NOMO-1 (cell line): ENCODE data around the gene HIVEP2.

Experiments used
- DNase-seq, 2 experiments: peaks; one replicate each; lab custom pipeline; 2025; ENCODE audit not compliant: unreplicated experiment in 2 of 2; lab: John Stamatoyannopoulos, UW

Gene HIVEP2

DNA sequence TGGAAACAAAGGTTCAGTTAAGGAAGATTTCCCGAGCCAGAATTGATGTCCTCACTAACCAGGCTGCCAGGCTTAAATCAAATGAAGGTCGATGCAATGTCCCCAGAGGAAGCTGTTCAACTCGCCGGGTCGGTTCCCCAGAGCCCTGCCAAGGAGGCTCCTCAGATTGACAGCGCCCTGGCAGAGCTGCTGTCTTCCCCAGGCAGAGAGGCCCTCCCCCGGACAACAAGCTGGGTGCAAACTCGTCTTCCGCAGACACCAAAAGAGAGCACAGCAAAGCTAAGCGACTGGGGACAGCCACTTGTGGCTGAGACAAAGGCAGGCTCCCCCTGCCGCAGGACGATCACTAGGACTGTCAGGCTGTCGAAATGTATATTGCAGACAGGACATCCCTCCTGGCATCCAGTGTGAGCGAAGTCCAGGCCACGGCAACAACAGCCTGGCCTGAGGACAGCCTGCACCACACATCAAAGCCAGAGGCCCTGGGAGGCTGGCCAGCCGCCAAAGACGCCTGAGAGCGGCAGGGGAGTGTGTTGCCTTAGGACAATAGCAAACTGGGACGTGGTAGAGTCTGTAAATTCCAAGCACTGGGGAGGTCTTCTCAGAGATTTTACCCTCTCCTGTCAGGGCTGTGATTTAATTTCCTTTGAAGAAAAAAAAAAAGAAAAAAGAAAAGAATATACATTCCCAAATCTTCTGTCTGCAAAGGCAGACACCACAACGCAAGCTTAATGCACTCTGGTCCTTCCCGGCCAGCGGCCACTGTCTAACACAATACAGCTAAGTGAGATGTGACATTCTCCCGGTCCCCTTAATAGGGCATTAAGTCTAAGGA lies 99.1 kb downstream of the HIVEP2 start:
- no peak for DNase-seq

DNA sequence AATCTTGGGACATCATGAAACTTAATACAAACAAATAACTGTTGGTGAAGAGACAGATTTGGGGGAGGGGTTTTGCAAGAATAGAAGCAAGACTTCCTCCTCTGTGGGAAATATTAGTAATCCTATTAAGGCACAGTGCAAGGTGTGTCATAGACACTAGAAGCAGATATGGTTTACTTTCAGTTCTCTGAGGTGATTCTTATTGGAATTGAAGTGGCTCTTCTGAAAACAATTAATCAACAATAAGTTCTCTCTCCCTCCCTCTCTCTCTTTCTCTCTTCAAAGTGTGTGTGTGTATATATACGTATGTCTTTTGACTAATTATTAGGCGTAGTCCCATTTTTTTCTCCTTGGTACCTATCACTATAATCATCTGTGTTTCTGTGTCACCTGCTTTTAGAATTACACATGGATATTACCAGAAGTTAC lies 99.8 kb downstream of the HIVEP2 start:
- no peak for DNase-seq

DNA sequence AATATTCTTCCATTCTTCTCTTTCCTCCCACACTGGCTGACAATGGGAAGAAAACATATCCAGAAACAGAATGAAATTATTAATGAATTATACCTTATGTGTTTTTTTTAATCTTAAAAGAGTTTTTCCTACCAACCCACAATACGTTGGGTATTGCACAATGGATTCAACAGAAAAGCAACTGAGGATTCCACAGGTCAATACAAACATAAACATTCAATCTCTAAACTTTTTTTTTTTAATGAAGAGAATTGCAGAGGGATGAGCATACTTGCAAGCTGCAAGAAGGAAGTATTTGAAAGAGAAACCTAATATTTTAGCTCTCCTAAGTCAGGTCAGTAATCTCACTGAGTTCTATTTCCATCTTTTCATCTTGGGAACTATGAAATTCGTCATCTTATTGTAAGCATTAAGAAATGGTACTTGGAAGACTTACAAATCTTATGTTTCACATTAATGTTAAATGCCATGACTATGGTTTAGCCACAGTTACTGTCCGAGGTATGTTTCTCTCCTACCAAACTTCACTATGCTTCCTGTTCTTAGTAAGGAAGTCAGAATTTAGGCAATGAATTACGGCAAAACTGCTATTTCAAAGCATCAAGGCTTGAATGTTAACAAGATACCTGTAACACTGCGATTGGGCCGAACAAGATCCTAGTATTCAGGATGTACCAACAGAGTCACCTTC lies 100.8 kb downstream of the HIVEP2 start:
- no peak for DNase-seq

DNA sequence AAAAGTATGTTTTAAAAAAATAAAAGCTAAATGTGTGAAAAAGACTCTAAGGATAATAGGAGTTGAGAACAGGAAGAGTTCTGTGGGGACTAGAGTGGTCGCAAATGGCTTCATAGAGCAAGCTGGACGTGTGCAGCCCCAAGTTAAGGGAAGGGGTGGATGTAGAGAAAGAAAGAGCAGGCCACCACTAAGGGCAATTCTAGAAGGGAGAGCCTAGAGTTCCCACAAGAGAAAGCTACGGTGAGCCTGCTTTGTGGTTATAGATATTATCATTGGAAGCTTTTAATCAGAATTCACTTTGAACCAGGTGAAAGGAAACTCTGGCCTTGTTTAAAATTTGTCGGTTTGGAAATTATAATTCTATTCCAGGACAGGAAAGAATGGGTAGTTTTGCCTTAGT lies 101.6 kb downstream of the HIVEP2 start:
- DNase-seq = no peak

- no peak for DNase-seq
Observed at GRCh38 chr6:142842418-142843261, 102.3 kb downstream of the HIVEP2 start.

- DNase-seq = no peak
Observed at GRCh38 chr6:142841915-142842314, 103.1 kb downstream of the HIVEP2 start.

DNA sequence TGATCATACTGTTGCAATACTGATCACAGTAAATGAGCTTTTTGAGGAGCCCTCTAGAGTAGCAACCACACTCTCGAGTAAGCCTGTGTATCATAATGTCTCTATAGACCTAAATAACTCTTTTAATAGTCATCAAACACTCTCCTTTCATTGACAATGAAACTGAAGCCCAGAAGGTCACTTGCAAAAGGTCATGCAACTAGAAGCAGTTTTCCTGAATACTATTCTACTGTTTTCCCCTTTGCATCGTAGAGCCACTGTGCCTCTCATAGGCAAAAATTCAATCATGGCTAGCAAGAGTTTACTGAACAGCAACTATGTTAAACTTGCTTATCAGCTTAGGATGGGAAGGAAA lies 105.3 kb downstream of the HIVEP2 start:
- DNase-seq = no peak

GRCh38 chr6:142838821-142839685 lies 105.9 kb downstream of the HIVEP2 start:
- DNase-seq = no peak

DNA sequence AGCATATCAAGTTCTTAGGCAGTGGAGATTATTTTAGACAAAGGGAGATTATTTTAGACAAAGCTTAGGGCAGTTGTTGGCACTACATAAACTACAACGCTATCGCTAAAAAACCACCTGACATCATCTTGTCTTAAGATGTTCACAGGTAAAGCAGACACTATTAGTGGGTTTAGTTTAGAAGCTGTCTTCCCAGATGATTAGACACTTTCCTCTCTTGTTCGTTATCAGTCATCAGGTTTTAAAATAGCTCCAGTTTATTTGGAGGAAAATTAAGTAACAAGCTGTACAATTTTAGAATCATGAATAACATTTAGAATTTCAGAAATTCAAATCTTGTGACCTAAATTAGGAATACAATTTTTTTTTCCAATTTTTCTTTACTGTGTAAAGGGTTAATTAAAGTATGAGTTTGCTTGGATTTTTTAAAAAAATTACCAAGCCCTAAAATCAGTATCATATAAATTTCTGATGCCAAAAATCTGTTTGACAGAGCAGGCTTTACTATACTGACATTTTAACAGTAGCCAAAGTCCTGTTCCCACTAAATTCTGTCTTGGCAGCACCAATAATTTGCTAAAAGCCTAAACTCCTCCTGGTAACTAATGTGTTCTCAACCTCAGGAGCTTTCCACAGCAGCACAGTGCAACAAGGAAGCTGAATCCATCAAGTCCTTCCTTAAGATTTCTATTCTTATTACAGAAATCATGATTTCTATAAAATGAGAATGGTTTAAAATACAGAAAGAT lies 109.0 kb downstream of the HIVEP2 start:
- DNase-seq = no peak

DNA sequence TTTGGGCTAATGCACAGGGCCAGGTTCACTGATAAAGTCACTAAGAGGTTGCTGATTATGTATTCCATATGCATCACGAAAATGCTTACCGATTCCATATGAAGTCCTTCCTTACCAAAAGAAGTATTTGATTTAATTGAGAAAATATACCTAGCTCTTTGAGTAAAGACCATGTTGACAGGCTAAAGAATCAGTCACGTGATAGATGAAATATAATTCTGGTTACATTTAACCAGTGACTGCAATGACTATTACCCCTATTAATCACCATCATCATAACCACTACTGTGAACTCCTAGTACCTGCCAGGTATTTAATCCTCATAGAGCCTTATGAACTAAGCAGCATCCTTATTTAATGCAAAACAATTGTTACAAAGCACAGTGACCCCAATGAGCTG lies 110.1 kb downstream of the HIVEP2 start:
- no peak for DNase-seq

DNA sequence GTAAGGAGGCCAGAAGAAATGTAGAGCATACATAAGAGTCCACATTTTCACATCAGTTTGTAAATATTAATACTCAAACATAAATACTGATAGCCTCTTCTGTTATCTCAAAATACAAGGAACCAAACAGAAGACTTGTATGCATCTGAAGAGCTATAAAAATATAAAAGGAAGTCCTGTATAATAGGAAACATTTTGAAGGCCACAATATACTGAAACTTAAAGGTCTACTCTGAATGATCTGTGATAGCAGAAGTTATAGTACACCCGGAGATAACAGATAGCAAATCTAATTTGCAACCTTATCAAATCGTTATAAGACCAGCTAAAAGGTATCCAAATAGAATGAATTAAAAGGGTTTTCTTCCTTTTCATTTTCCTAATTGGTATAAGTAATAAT lies 111.2 kb downstream of the HIVEP2 start:
- DNase-seq = no peak

DNA sequence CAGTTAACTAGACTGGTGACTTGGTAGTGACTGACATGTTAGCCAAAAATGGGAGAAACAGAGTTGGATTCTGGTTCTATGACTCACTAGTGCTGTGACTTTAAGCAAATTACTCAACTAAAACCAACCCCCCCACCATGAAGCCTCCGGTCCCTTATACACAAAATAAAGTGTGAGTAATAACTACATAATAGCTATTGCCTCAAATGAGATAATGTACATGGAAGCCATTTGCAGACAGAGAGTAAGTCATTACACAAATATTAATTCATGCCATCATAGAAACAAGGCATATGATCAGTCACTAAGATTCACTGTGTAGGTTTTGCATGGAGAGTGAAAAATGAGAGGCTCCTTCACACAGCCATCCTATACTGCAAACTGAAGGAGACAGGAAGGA lies 111.9 kb downstream of the HIVEP2 start:
- DNase-seq = no peak

GRCh38 chr6:142830807-142831206 lies 114.2 kb downstream of the HIVEP2 start:
- DNase-seq = no peak

GRCh38 chr6:142830116-142830710 lies 114.8 kb downstream of the HIVEP2 start:
- DNase-seq = no peak

GRCh38 chr6:142829556-142829955 lies 115.4 kb downstream of the HIVEP2 start:
- no peak for DNase-seq

- no peak for DNase-seq
Observed at GRCh38 chr6:142827991-142828390, 117.0 kb downstream of the HIVEP2 start.

DNA sequence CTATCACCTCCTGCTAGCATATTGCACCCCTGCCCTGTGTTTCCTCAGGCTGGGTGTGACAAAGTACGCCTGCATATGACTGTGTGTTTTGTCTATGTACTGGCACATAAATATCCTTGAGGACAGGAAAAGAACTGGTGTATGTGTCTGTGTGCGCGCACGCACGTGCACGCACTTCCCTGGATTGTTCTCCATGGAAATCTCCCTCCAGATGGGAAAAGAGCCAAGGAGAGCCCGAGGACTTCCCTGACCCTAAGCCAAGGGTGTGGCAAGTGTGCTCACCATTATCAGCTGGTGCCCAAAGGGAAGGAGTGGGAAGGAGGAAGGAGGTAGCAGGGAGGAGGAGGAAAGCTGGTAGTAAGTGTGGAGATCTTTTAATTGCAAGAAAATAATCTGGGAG lies 117.6 kb downstream of the HIVEP2 start:
- no peak for DNase-seq

GRCh38 chr6:142825760-142826159 lies 119.2 kb downstream of the HIVEP2 start:
- DNase-seq = no peak

DNA sequence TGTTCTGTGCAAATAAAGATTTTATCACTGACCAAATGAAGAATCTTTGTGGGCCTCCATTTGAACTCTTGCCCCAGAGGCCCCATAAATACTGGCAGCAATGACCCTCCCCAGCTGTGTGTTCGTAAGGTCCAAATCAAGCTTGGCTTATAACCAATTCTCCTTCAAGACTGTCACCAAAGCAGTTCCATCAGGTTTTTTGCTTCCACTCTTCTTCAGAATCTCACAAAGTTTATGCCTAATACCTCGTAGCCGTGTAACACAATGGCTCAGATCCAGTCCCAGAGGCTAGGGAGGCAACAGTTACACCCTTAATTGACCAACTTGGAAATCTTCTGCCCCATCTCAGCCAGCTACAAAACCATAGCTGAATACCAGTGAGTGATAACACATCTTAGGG lies 120.5 kb downstream of the HIVEP2 start:
- no peak for DNase-seq
